CD4-positive, alpha-beta T cell (primary cell): ENCODE data around the gene GMPPB. TPM values are rescaled to one million over a fixed set of nuclear protein-coding genes. Genes with fewer than 3 reads are reported as not detected.
"Not testable (repeated sequence)": the region's sequence is repeated elsewhere in the genome, so short reads cannot be mapped to it uniquely, and the experiment has no call there.

ENCODE experiments used
- ATAC-seq: fragments of 200-7000 bp; cut with Tn5 transposase; one replicate; pipeline ENCODE4 v1.10.0; 2022; ENCODE audit warnings: mild to moderate bottlenecking; ENCODE audit not compliant: poor library complexity
- CTCF ChIA-PET: fragments of 350-600 bp; sonication (Branson Sonifier 250); formaldehyde crosslinking; loops from one replicate; lab custom pipeline; 2021; ENCODE audit warnings: antibody characterized with exemption, inconsistent platforms; lab: Charles Lee
- POLR2A ChIA-PET: fragments of 350-600 bp; sonication (Branson Sonifier 250); formaldehyde crosslinking; loops from one replicate; lab custom pipeline; 2021; ENCODE audit warnings: antibody characterized with exemption, inconsistent platforms; lab: Charles Lee
- DNase-seq, 14 experiments: peaks; one replicate each; pipeline ENCODE4 v3.0.0-alpha.2; 2013 to 2020; ENCODE audit warnings: mixed read lengths in 2 of 14
- H3K27ac ChIP-seq, 2 donors: one replicate each; pipeline versions ENCODE4 v1.5.1 to v1.7.0; 2013; ENCODE audit warnings: low read length in 2 of 2, low read depth in 1 of 2, mild to moderate bottlenecking in 1 of 2
- H3K27me3 ChIP-seq, 2 experiments: 1 replicate in 1 of 2; 2 replicates in 1 of 2; pipeline versions ENCODE4 v1.6.1 to v1.7.0; 2013; ENCODE audit warnings: low read length in 2 of 2, control low read depth in 1 of 2, mild to moderate bottlenecking in 1 of 2, moderate library complexity in 1 of 2; ENCODE audit not compliant: insufficient read depth in 2 of 2, control insufficient read depth in 1 of 2
- H3K36me3 ChIP-seq: one replicate; pipeline ENCODE4 v1.6.1; 2013; ENCODE audit warnings: low read length, control low read depth; ENCODE audit not compliant: insufficient read depth
- H3K4me1 ChIP-seq: one replicate; pipeline ENCODE4 v1.6.1; 2013; ENCODE audit warnings: low read length, control low read depth; ENCODE audit not compliant: insufficient read depth
- H3K4me3 ChIP-seq: one replicate; pipeline ENCODE4 v1.5.1; 2013; ENCODE audit warnings: mild to moderate bottlenecking, low read length, moderate library complexity
- H3K9me3 ChIP-seq, 2 experiments: 1 replicate in 1 of 2; 2 replicates in 1 of 2; pipeline versions ENCODE4 v1.6.1 to v1.7.0; 2013; ENCODE audit warnings: low read length in 2 of 2, mild to moderate bottlenecking in 2 of 2, control low read depth in 1 of 2, moderate library complexity in 1 of 2; ENCODE audit not compliant: control insufficient read depth in 1 of 2, insufficient read depth in 1 of 2
- H3K27ac Mint-ChIP-seq: one replicate; pipeline ENCODE4 v1.8.0; 2020; ENCODE audit warnings: mixed read lengths
- H3K27me3 Mint-ChIP-seq: one replicate; pipeline ENCODE4 v1.8.0; 2021; ENCODE audit warnings: mixed read lengths
- H3K36me3 Mint-ChIP-seq: one replicate; pipeline ENCODE4 v1.8.0; 2021; ENCODE audit warnings: low read depth, mixed read lengths
- H3K4me1 Mint-ChIP-seq: one replicate; pipeline ENCODE4 v1.8.0; 2021; ENCODE audit warnings: low read depth, mixed read lengths
- H3K4me3 Mint-ChIP-seq: one replicate; pipeline ENCODE4 v1.8.0; 2020; ENCODE audit warnings: mild to moderate bottlenecking, mixed read lengths
- H3K9me3 Mint-ChIP-seq: one replicate; pipeline ENCODE4 v1.8.0; 2020; ENCODE audit warnings: mixed read lengths
- intact Hi-C, 2 experiments: fragments of 100-400 bp; cut with DNase I in 1 of 2; cut with micrococcal nuclease in 1 of 2; formaldehyde crosslinking; loops; one replicate each; pipeline versions ENCODE4 v1.15.1 to v1.9.0; 2023 to 2025; cut with DNase I, micrococcal nuclease
- total RNA-seq, 174 experiments: library from RNA in 2 of 174; stranded (reverse) in 2 of 174; gene quantifications; one replicate each; pipeline ENCODE4 v1.2.3 and lab custom pipeline; 2021 to 2026
- TF ChIP-seq, protein P1 (sequence below): fragments of 200-600 bp; IDR thresholded peaks from one replicate; pipeline ENCODE4 v1.8.0; 2022; ENCODE audit warnings: antibody characterized with exemption, mild to moderate bottlenecking

Gene GMPPB
- total RNA-seq, 2 experiments from 2014 or later = 39.0 to 41.4 TPM

DNA sequence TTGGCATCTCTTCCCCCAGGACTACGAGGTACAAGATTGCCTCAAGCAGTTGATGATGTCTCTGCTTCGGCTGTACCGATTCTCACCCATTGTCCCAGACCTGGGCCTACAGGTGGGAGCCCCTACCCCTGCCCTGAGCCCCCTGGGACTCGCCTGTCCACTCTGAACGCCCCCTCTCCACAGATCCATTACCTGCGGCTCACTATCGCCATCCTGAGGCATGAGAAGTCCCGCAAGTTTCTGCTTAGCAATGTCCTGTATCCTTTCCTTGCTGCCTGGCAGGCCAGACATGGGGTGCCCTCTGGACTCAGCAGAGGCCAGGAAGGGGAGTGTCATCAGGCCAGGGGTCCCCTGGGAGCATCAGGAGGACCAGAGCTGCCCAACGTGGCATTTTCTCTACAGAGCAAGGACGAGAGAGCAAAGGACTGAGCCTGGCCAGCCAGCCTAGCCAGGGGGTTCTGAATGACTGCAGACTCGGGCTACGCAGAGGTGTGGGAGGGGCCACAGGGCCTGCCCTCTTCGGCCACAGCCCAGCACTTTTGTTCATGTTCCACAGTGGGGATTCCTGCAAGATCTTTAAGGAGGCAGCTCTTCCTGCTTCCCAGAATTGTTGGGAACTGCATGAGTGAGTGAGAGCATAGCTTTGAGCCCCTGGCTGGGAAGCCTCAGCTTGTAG lies 23.2 kb downstream of the GMPPB start:
- DNase-seq = no peak
- H3K27ac ChIP-seq = no peak overlapping the region
- Mint-ChIP-seq H3K27me3 (no peaks in the 10 kb centered on the region), H3K36me3 (peaks cover 31% of the 10 kb centered on the region), H3K4me3 (no peak overlapping the region), H3K4me1 (peaks cover 6% of the 10 kb centered on the region), H3K9me3 (no peaks in the 10 kb centered on the region), H3K27ac (no peak overlapping the region)
- ATAC-seq = no peak
- no peaks in the 10 kb centered on the region for H3K27me3 ChIP-seq
- TF ChIP-seq, protein P1, sequence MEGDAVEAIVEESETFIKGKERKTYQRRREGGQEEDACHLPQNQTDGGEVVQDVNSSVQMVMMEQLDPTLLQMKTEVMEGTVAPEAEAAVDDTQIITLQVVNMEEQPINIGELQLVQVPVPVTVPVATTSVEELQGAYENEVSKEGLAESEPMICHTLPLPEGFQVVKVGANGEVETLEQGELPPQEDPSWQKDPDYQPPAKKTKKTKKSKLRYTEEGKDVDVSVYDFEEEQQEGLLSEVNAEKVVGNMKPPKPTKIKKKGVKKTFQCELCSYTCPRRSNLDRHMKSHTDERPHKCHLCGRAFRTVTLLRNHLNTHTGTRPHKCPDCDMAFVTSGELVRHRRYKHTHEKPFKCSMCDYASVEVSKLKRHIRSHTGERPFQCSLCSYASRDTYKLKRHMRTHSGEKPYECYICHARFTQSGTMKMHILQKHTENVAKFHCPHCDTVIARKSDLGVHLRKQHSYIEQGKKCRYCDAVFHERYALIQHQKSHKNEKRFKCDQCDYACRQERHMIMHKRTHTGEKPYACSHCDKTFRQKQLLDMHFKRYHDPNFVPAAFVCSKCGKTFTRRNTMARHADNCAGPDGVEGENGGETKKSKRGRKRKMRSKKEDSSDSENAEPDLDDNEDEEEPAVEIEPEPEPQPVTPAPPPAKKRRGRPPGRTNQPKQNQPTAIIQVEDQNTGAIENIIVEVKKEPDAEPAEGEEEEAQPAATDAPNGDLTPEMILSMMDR = no peak
- POLR2A ChIA-PET = no interaction called here
- intact Hi-C loops = loop anchor here in 1 of 2 experiments (5.0 kb wide), 1 partner anchor 207 kb away; no protein-coding TSS in a partner anchor
- H3K4me3 ChIP-seq = no peak overlapping the region
- no peaks in the 10 kb centered on the region for H3K9me3 ChIP-seq
- CTCF ChIA-PET = no interaction called here
- peaks cover 5% of the 10 kb centered on the region for H3K4me1 ChIP-seq
- peaks cover 54% of the 10 kb centered on the region for H3K36me3 ChIP-seq

DNA sequence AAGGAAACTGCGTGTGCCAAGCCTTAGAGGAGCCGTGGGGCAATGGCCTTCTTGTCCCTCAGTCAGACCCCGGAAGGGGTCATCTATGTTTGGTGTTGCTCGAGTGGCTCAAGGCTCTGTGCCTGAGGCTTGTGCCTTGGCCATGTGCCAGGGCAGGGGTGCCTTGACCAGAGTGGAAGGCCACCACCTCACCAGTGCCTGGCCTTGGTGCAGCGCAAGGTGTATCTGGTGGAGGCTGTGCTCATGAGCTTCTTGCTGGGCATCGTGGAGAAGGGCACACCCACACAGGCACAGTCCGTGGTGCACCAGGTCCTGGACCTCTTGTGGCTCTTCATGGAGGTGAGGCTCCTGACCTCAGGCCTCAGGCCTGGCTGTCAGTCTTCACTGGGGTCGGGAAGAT lies 23.7 kb downstream of the GMPPB start:
- Mint-ChIP-seq H3K9me3 (no peaks in the 10 kb centered on the region), H3K27ac (no peak overlapping the region), H3K4me3 (no peak overlapping the region), H3K27me3 (no peaks in the 10 kb centered on the region), H3K4me1 (peaks cover 6% of the 10 kb centered on the region), H3K36me3 (peaks cover 31% of the 10 kb centered on the region)
- Histone ChIP-seq H3K4me3 (no peak overlapping the region), H3K27ac (no peak overlapping the region), H3K4me1 (peaks cover 5% of the 10 kb centered on the region), H3K27me3 (no peaks in the 10 kb centered on the region), H3K9me3 (no peaks in the 10 kb centered on the region), H3K36me3 (peaks cover 50% of the 10 kb centered on the region)
- ChIA-PET CTCF (no interaction called here), POLR2A (no interaction called here)
- ATAC-seq (no peak), DNase-seq (no peak)
- intact Hi-C loops = loop anchor here in 1 of 2 experiments (5.0 kb wide), 1 partner anchor 207 kb away; no protein-coding TSS in a partner anchor
- TF ChIP-seq, protein P1 = no peak

DNA sequence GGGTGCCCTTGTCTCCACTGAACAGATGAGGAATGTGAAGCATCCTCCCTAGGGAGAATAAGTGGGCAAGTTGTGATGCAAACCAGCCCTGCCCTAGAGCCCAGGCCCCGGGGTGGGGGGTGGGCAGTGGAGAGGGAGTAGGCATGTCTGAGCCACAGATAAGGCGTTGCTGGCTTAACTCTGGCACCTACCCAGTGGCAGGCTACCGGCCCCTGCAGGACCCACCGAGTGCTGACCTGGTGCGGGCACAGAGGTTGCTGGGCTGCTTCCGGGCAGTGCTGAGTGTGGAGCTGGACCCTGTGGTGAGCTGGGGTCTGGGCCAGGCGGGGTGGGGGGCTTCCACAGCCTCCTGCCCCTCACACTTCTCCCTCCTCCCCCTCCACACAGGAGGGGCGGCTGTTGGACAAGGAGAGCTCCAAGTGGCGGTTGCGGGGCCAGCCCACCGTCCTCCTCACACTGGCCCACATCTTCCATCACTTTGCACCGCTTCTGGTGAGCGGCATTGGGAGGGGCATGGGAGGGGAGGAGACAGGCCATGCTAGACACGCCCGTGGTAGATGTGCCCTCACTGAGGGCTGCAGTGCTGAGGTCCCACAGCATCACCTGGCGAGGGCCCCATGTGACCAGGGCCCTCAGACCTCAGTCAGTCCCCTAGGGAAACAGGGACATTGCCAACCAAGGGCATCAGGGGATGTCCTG lies 24.3 kb downstream of the GMPPB start:
- peaks cover 31% of the 10 kb centered on the region for H3K36me3 Mint-ChIP-seq
- peaks cover 5% of the 10 kb centered on the region for H3K4me1 ChIP-seq
- peaks cover 46% of the 10 kb centered on the region for H3K36me3 ChIP-seq
- H3K9me3 ChIP-seq = no peaks in the 10 kb centered on the region
- TF ChIP-seq, protein P1 = no peak
- ChIA-PET CTCF (no interaction called here), POLR2A (no interaction called here)
- no peak overlapping the region for H3K4me3 ChIP-seq
- no peaks in the 10 kb centered on the region for H3K9me3 Mint-ChIP-seq
- no peak overlapping the region for H3K27ac Mint-ChIP-seq
- H3K27me3 Mint-ChIP-seq = no peaks in the 10 kb centered on the region
- H3K27ac ChIP-seq = no peak overlapping the region
- ATAC-seq (no peak), DNase-seq (no peak)
- H3K27me3 ChIP-seq = no peaks in the 10 kb centered on the region
- peaks cover 6% of the 10 kb centered on the region for H3K4me1 Mint-ChIP-seq
- intact Hi-C loops = no loop called here
- H3K4me3 Mint-ChIP-seq = no peak overlapping the region

DNA sequence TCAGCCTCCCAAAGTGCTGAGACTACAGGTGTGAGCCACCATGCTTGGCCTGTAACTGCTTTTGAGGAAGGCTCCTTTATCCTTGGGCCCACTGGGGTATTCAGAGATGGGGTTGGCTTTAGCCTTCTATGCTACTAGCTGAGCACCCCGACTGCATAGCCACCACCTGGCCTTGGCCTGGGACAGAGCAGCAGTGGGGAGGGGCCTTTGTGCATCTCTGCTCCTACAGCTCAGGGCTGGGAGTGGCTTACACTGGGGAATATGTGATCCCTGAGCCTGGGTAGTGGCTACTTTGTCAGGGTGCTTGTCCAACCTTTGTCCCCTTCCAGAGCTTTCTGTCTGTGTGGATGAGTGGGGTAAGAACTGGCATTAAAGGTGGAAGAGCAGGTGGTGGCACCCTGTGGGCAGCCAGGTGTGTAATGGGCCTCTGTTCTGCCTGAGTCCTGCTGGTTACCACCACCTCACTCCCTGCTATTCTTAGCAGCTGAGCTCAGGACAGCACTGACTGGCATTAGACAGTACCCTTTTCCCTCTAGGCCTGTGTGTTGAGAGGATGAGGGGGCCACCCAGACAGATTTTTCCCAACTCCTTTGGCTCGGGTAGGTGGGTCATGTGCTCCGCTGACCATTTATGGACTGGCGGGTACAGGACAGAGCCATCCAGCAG lies 28.3 kb downstream of the GMPPB start:
- H3K4me1 ChIP-seq = peaks cover 12% of the 10 kb centered on the region
- H3K36me3 ChIP-seq = peaks cover 23% of the 10 kb centered on the region
- intact Hi-C loops, DNase-seq, H3K9me3 ChIP-seq, H3K27ac Mint-ChIP-seq, H3K9me3 Mint-ChIP-seq, H3K27ac ChIP-seq, CTCF ChIA-PET, H3K27me3 Mint-ChIP-seq, H3K27me3 ChIP-seq, H3K4me3 ChIP-seq, H3K4me3 Mint-ChIP-seq, ATAC-seq: not testable (repeated sequence)
- Mint-ChIP-seq H3K4me1 (peaks cover 21% of the 10 kb centered on the region), H3K36me3 (peaks cover 11% of the 10 kb centered on the region)
- POLR2A ChIA-PET = interaction anchor here (0.6 to 0.7 kb wide), 2 partner anchors 211 to 1000 kb away, joined by 3 read pairs; no protein-coding TSS in a partner anchor
